H1 (cell line): ENCODE results near the gene FOSL1. TPM values are rescaled to one million over a fixed set of nuclear protein-coding genes. Genes with fewer than 3 reads are reported as not detected.

Source experiments
- CTCF ChIA-PET: fragments of 300-600 bp; sonication (Branson Sonifier 250); formaldehyde crosslinking; loops from one replicate; lab custom pipeline; 2021; ENCODE audit not compliant: partially characterized antibody; lab: Charles Lee
- POLR2A ChIA-PET: fragments of 300-600 bp; sonication (Branson Sonifier 250); formaldehyde crosslinking; loops from one replicate; lab custom pipeline; 2021; ENCODE audit warnings: inconsistent platforms; ENCODE audit not compliant: partially characterized antibody; lab: Charles Lee
- DNase-seq, 2 experiments: peaks; one replicate each; pipeline versions ENCODE4 v3.0.0 to v3.0.0-alpha.2; 2010 to 2022; ENCODE audit warnings: low spot score in 2 of 2, low read depth in 1 of 2, mixed read lengths in 1 of 2
- FAIRE-seq: peaks from 2 replicates; lab custom pipeline; 2011; peaks lifted over from hg19 to GRCh38; lab: Jason Lieb, UNC
- H2AFZ ChIP-seq: 2 replicates; pipeline ENCODE4 v1.8.1; 2012; ENCODE audit warnings: low read length, inconsistent platforms
- H2AK5ac ChIP-seq: 2 replicates; pipeline ENCODE4 v1.6.1; 2013; ENCODE audit warnings: low read depth, low read length
- H2BK120ac ChIP-seq: replicated peaks from 2 replicates; pipeline ENCODE3; 2013; ENCODE audit warnings: low read depth, low read length, inconsistent platforms
- H2BK12ac ChIP-seq: 2 replicates; pipeline ENCODE4 v1.6.1; 2013; ENCODE audit warnings: low read depth, low read length
- H2BK15ac ChIP-seq: 2 replicates; pipeline ENCODE4 v1.6.1; 2013; ENCODE audit warnings: low read length
- H2BK20ac ChIP-seq: 2 replicates; pipeline ENCODE4 v1.6.1; 2013; ENCODE audit warnings: low read length
- H2BK5ac ChIP-seq: 2 replicates; pipeline ENCODE4 v1.6.1; 2013; ENCODE audit warnings: low read depth, low read length
- H3K14ac ChIP-seq: 2 replicates; pipeline ENCODE4 v1.6.1; 2013; ENCODE audit warnings: inconsistent platforms; ENCODE audit not compliant: insufficient read length
- H3K18ac ChIP-seq: 2 replicates; pipeline ENCODE4 v1.6.1; 2013; ENCODE audit warnings: low read length; ENCODE audit errors: extremely low read depth
- H3K23ac ChIP-seq: 2 replicates; pipeline ENCODE4 v1.6.1; 2013; ENCODE audit warnings: inconsistent platforms; ENCODE audit not compliant: insufficient read length
- H3K23me2 ChIP-seq: 2 replicates; pipeline ENCODE4 v1.6.1; 2013; ENCODE audit warnings: low read depth, low read length
- H3K27ac ChIP-seq: 2 replicates; pipeline ENCODE4 v1.6.1; 2011; ENCODE audit warnings: low read depth, low read length, inconsistent platforms
- H3K27me3 ChIP-seq, 4 experiments: replicated peaks in 1 of 4; 1 replicate in 1 of 4; 2 replicates in 3 of 4; pipeline versions ENCODE4 v1.6.1 to v1.8.1; 2011 to 2013; ENCODE audit warnings: low read length in 3 of 4, mild to moderate bottlenecking in 3 of 4, inconsistent platforms in 2 of 4, mixed read lengths in 2 of 4, moderate library complexity in 1 of 4; ENCODE audit not compliant: control insufficient read depth in 3 of 4, insufficient read depth in 3 of 4; ENCODE audit errors: extremely low read depth in 1 of 4
- H3K36me3 ChIP-seq, 4 experiments: 2 replicates each; pipeline versions ENCODE4 v1.6.1 to v1.8.1; 2011 to 2013; ENCODE audit warnings: mild to moderate bottlenecking in 4 of 4, low read length in 3 of 4, moderate library complexity in 2 of 4, control low read depth in 1 of 4, inconsistent platforms in 1 of 4; ENCODE audit not compliant: insufficient read depth in 4 of 4, control insufficient read depth in 2 of 4
- H3K4ac ChIP-seq: replicated peaks from 2 replicates; pipeline ENCODE3; 2013; ENCODE audit warnings: low read length, low read depth, mixed read lengths, inconsistent platforms; ENCODE audit not compliant: insufficient read length
- H3K4me1 ChIP-seq, 4 experiments: replicated peaks in 1 of 4; 1 replicate in 1 of 4; 2 replicates in 3 of 4; pipeline versions ENCODE4 v1.6.1 to v1.8.1; 2011 to 2013; ENCODE audit warnings: low read length in 3 of 4, inconsistent platforms in 2 of 4, mixed read lengths in 1 of 4; ENCODE audit not compliant: insufficient read depth in 4 of 4, control insufficient read depth in 3 of 4
- H3K4me2 ChIP-seq, 2 experiments: 2 replicates each; pipeline versions ENCODE4 v1.6.1 to v1.8.1; 2011 to 2013; ENCODE audit warnings: low read depth in 2 of 2, low read length in 2 of 2, control low read depth in 1 of 2, inconsistent platforms in 1 of 2, mild to moderate bottlenecking in 1 of 2; ENCODE audit not compliant: insufficient read depth in 1 of 2
- H3K4me3 ChIP-seq, 4 experiments: fragments of 200-600, 300-600 bp in 1 of 4; sonication (generic), shearing (Covaris generic), sonication (Bioruptor Twin) in 1 of 4; 2 replicates each; pipeline versions ENCODE4 v1.5.1 to v1.8.1; 2011 to 2016; ENCODE audit warnings: low read length in 4 of 4, low read depth in 3 of 4, control low read depth in 2 of 4, inconsistent platforms in 2 of 4, mild to moderate bottlenecking in 2 of 4, mixed read lengths in 1 of 4, moderate library complexity in 1 of 4; ENCODE audit not compliant: insufficient read depth in 2 of 4; ENCODE audit errors: extremely low read depth in 1 of 4
- H3K56ac ChIP-seq: replicated peaks from 2 replicates; pipeline ENCODE3; 2013; ENCODE audit warnings: low read depth, mild to moderate bottlenecking, mixed read lengths, low read length, inconsistent platforms; ENCODE audit not compliant: insufficient read length
- H3K79me1 ChIP-seq: 2 replicates; pipeline ENCODE4 v1.6.1; 2013; ENCODE audit warnings: low read depth, low read length, control low read depth
- H3K79me2 ChIP-seq, 2 experiments: 2 replicates each; pipeline versions ENCODE4 v1.6.1 to v1.8.1; 2012 to 2013; ENCODE audit warnings: low read length in 2 of 2, mild to moderate bottlenecking in 2 of 2, inconsistent platforms in 1 of 2; ENCODE audit not compliant: insufficient read depth in 2 of 2, control insufficient read depth in 1 of 2
- H3K9ac ChIP-seq, 4 experiments: replicated peaks in 1 of 4; 1 replicate in 1 of 4; 2 replicates in 3 of 4; pipeline versions ENCODE4 v1.6.1 to v1.8.1; 2011 to 2013; ENCODE audit warnings: low read depth in 3 of 4, low read length in 3 of 4, control low read depth in 2 of 4, mild to moderate bottlenecking in 2 of 4, moderate library complexity in 2 of 4, inconsistent platforms in 1 of 4; ENCODE audit errors: extremely low read depth in 1 of 4
- H3K9me3 ChIP-seq, 2 experiments: 2 replicates each; pipeline versions ENCODE4 v1.6.1 to v1.8.1; 2012 to 2013; ENCODE audit warnings: mild to moderate bottlenecking in 2 of 2, moderate library complexity in 2 of 2, control low read depth in 1 of 2, inconsistent platforms in 1 of 2, low read depth in 1 of 2, low read length in 1 of 2, mixed read lengths in 1 of 2; ENCODE audit not compliant: insufficient read depth in 2 of 2
- H4K20me1 ChIP-seq, 2 experiments: replicated peaks in 1 of 2; 2 replicates each; pipeline versions ENCODE3 to v1.8.1; 2011 to 2013; ENCODE audit warnings: inconsistent platforms in 2 of 2, low read length in 2 of 2, mild to moderate bottlenecking in 1 of 2; ENCODE audit not compliant: insufficient read depth in 2 of 2, control insufficient read depth in 1 of 2
- H4K5ac ChIP-seq: 2 replicates; pipeline ENCODE4 v1.6.1; 2013; ENCODE audit warnings: low read length, low read depth, mixed read lengths, inconsistent platforms; ENCODE audit not compliant: insufficient read length
- H4K8ac ChIP-seq: 2 replicates; pipeline ENCODE4 v1.8.0; 2013; ENCODE audit warnings: mild to moderate bottlenecking, moderate library complexity, low read length, inconsistent platforms; ENCODE audit not compliant: insufficient read depth; ENCODE audit errors: extremely low read depth
- H4K91ac ChIP-seq: replicated peaks from 2 replicates; pipeline ENCODE3; 2013; ENCODE audit warnings: low read length, mixed read lengths, inconsistent platforms; ENCODE audit not compliant: insufficient read length
- CHD2 ChIP-seq: IDR thresholded peaks from 2 replicates; pipeline ENCODE4 v1.6.1; 2012; ENCODE audit warnings: low read length, improper control_type of control experiment
- KDM4A ChIP-seq: IDR thresholded peaks from one replicate; pipeline ENCODE4 v1.7.1; 2012; ENCODE audit warnings: low read depth, mild to moderate bottlenecking, moderate library complexity, low read length, inconsistent platforms; ENCODE audit not compliant: severe bottlenecking
- NRF1 ChIP-seq: IDR thresholded peaks from 2 replicates; pipeline ENCODE4 v1.6.1; 2011; ENCODE audit warnings: mild to moderate bottlenecking, low read depth, low read length, improper control_type of control experiment
- POLR2A ChIP-seq, 2 experiments: IDR thresholded peaks; 1 replicate in 1 of 2; 2 replicates in 1 of 2; pipeline ENCODE4 v1.6.1; 2011; ENCODE audit warnings: low read depth in 2 of 2, low read length in 2 of 2, mild to moderate bottlenecking in 2 of 2; ENCODE audit errors: control extremely low read depth in 1 of 2
- POLR2AphosphoS5 ChIP-seq: IDR thresholded peaks from 2 replicates; pipeline ENCODE4 v1.6.1; 2011; ENCODE audit warnings: low read depth, low read length
- SAP30 ChIP-seq: fragments of 300-600 bp; sonication (generic); IDR thresholded peaks from 2 replicates; pipeline ENCODE4 v1.7.1; 2012; ENCODE audit warnings: low read length, moderate library complexity, mild to moderate bottlenecking, inconsistent platforms; ENCODE audit not compliant: insufficient read depth, insufficient replicate concordance
- SUZ12 ChIP-seq: fragments of 200-600 bp; sonication (generic); IDR thresholded peaks from 2 replicates; pipeline ENCODE4 v1.6.1; 2012; ENCODE audit warnings: mild to moderate bottlenecking, inconsistent platforms, low read length, moderate library complexity, mixed read lengths
- WGBS, 2 experiments: shearing (Covaris generic) in 1 of 2; methylation state at CpG; one replicate each; pipeline versions ENCODE4 v1.1.6 to v1.1.7; 2013 to 2015; ENCODE audit warnings: low lambda C conversion rate in 2 of 2, mixed read lengths in 2 of 2, inconsistent platforms in 1 of 2, low coverage in 1 of 2, missing lambda C conversion rate in 1 of 2; ENCODE audit not compliant: insufficient replicate concordance in 2 of 2, insufficient coverage in 1 of 2, insufficient read length in 1 of 2; ENCODE audit errors: extremely low coverage in 1 of 2, missing lambda C conversion rate in 1 of 2; 5-methylcytosine and 5-hydroxymethylcytosine counted together
- polyA plus RNA-seq, 7 experiments: library from polyadenylated mRNA; depleted of rRNA in 3 of 7; stranded (reverse) in 5 of 7; unstranded in 2 of 7; fragments of >200 nt in 5 of 7; fragments of 200-250 nt in 2 of 7; gene quantifications; 1 replicate in 5 of 7; 2 replicates in 1 of 7; 4 replicates in 1 of 7; pipeline versions ENCODE4 v1.2.1 to v1.2.3, GENCODE V29; 2011 to 2013; ENCODE audit warnings: missing spikeins in 2 of 7, mixed read lengths in 2 of 7
- total RNA-seq: library from RNA; stranded (reverse); fragmentation: NEBNext Ultra II Directional; extraction: Animal tissue kit (Norgen Biotek cat#: 25700); gene quantifications from 2 replicates; pipeline ENCODE4 v1.2.1, GENCODE V29; 2021
- TF ChIP-seq, protein P1 (sequence below): IDR thresholded peaks from 2 replicates; pipeline ENCODE4 v1.6.1; 2012; ENCODE audit warnings: inconsistent platforms

FOSL1 gene
- total and polyA plus RNA-seq, 2 of the 8 experiments (the other 6 are each of a cell fraction or from before 2014, with no cell fraction given) = 6.3 to 7.2 TPM

GRCh38 chr11:65859812-65860277 lies 40.3 kb downstream of the FOSL1 start:
- peak overlapping the region; percentile 95 to 97 for H3K4me2 ChIP-seq
- peak overlapping the region; percentile 98; the same call in 1 of the 2 replicates for H2BK15ac ChIP-seq
- peak overlapping the region; percentile 62 for H3K56ac ChIP-seq
- ChIA-PET POLR2A (interaction anchor here (0.6 to 39.7 kb wide), 43 partner anchors 4 to 279 kb away, joined by 3 to 1071 read pairs (median 4); partner anchors contain the start of genes AP5B1, BANF1, C11orf68 and CCDC85B), CTCF (interaction anchor here (0.5 to 9.9 kb wide), 41 partner anchors 10 to 442 kb away, joined by 3 to 191 read pairs (median 4); partner anchors contain the start of genes BANF1, CCDC85B, CTSW and FIBP)
- H3K14ac ChIP-seq = peak overlapping the region; percentile 51
- peak overlapping the region; percentile 99 for H3K18ac ChIP-seq
- H2BK12ac ChIP-seq = peak overlapping the region; percentile 99
- peak overlapping the region; percentile 65 for H2BK120ac ChIP-seq
- H3K23me2 ChIP-seq = peaks cover 19% of the 10 kb centered on the region
- no peak overlapping the region for H3K23ac ChIP-seq
- H3K9ac ChIP-seq = peak overlapping the region; percentile 46 to 97 (median 94)
- H2AFZ ChIP-seq = no peak overlapping the region
- H4K20me1 ChIP-seq = peaks cover 16 to 18% of the 10 kb centered on the region in 2 experiments
- DNase-seq = no peak
- H3K27me3 ChIP-seq = no peaks in the 10 kb centered on the region
- peak overlapping the region; percentile 96 for H4K91ac ChIP-seq
- peak overlapping the region; percentile 96 for H3K27ac ChIP-seq
- H3K4me1 ChIP-seq = peaks cover 0 to 15% (median 6%) of the 10 kb centered on the region in 4 experiments; a peak in 5 of 7 replicates
- peak overlapping the region; percentile 98 for H2BK5ac ChIP-seq
- H3K36me3 ChIP-seq = peaks cover 15 to 25% (median 24%) of the 10 kb centered on the region in 4 experiments
- H3K79me1 ChIP-seq = peaks cover 13% of the 10 kb centered on the region
- peak overlapping the region; percentile 75 to 95 (median 82) for H3K4me3 ChIP-seq
- 8% methylated on average over 16 of the region's 16 CpGs; no CpG with 5 or more reads in 1 of the 2 experiments for WGBS, 2 experiments
- TF ChIP-seq KDM4A (peak; percentile 20), POLR2AphosphoS5 (peak; percentile 71; the same call in 1 of the 2 replicates), SAP30 (peak; percentile 25), CHD2 (0 out of 2 replicates have a peak, but pooled peaks have one; percentile 39), NRF1 (no peak), SUZ12 (no peak), POLR2A (IDR thresholded peaks at IDR 0.05; ENCODE audit: control extremely low read depth in 1 of 2, low read depth in 2 of 2, low read length in 2 of 2) (0 out of 3 replicates have a peak, but pooled peaks of 1 of the 2 experiments have one; percentile 66)
- TF ChIP-seq, protein P1, sequence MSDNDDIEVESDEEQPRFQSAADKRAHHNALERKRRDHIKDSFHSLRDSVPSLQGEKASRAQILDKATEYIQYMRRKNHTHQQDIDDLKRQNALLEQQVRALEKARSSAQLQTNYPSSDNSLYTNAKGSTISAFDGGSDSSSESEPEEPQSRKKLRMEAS = peak; percentile 6; the same call in 1 of the 2 replicates
- no peak for FAIRE-seq
- peak overlapping the region; percentile 97; the same call in 1 of the 2 replicates for H4K8ac ChIP-seq
- peak overlapping the region; percentile 91 for H3K4ac ChIP-seq
- H3K9me3 ChIP-seq = no peaks in the 10 kb centered on the region
- peak overlapping the region; percentile 52 for H4K5ac ChIP-seq
- H3K79me2 ChIP-seq = peaks cover 15 to 31% of the 10 kb centered on the region in 2 experiments
- peak overlapping the region; percentile 84 for H2AK5ac ChIP-seq
- peak overlapping the region; percentile 83; the same call in 1 of the 2 replicates for H2BK20ac ChIP-seq
